Transverse colon (tissue), 4 donors: ENCODE results near the gene EIF3A.

Experiments
- CTCF ChIP-seq, 5 experiments: fragments of 200-600 bp in 3 of 5; fragments of 450-650 bp in 2 of 5; sonication (generic) in 3 of 5; IDR thresholded peaks; 1 replicate in 2 of 5; 2 replicates in 3 of 5; pipeline ENCODE4 v1.5.1; 2016 to 2017; ENCODE audit warnings: antibody characterized with exemption in 5 of 5, inconsistent platforms in 3 of 5, mild to moderate bottlenecking in 2 of 5, moderate library complexity in 1 of 5
- POLR2AphosphoS5 ChIP-seq, 3 donors: sonication (generic); formaldehyde crosslinking; IDR thresholded peaks; one replicate each; pipeline ENCODE4 v1.6.1; 2016; ENCODE audit warnings: antibody characterized with exemption in 3 of 3

GRCh38 chr10:119051775-119052174, 28.8 kb downstream of the EIF3A start:
- no peak for TF ChIP-seq POLR2AphosphoS5 (IDR thresholded peaks at IDR 0.05)
- no peak for TF ChIP-seq CTCF (IDR thresholded peaks at IDR 0.05)
